ENCODE results near the gene ZFP69B.
"Not testable (repeated sequence)": the region's sequence is repeated elsewhere in the genome, so short reads cannot be mapped to it uniquely, and the experiment has no call there.

ZFP69B gene

DNA sequence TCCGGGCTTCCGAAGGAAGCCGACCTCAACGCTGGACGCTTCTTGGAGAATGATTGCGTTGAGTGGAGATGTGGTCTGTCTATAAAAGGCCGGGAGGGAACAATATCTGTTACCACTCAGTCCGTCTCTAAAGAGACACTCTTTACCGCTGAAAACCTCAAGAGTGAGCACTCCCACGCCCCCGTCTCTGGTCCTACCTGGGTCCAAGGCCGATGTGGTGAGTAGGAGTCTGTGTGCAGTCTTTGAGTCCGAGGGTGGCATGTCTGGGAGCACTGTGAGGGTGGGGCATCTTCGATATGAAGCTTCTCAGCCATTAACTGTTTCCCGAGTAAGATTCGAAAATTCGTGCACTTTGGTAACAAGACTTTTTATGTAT is 27.4 kb downstream of the ZFP69B start:
- TF ChIP-seq ZNF70 (CRISPR knock-in tag; IDR thresholded peaks at IDR 0.05) (no peak), ZFP3 (CRISPR knock-in tag; IDR thresholded peaks at IDR 0.05) (peak; percentile 91), ZNF8 (CRISPR knock-in tag; IDR thresholded peaks at IDR 0.05) (no peak)
- TF ChIP-seq, protein P1, sequence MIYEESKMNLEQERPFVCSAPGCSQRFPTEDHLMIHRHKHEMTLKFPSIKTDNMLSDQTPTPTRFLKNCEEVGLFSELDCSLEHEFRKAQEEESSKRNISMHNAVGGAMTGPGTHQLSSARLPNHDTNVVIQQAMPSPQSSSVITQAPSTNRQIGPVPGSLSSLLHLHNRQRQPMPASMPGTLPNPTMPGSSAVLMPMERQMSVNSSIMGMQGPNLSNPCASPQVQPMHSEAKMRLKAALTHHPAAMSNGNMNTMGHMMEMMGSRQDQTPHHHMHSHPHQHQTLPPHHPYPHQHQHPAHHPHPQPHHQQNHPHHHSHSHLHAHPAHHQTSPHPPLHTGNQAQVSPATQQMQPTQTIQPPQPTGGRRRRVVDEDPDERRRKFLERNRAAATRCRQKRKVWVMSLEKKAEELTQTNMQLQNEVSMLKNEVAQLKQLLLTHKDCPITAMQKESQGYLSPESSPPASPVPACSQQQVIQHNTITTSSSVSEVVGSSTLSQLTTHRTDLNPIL (CRISPR knock-in tag; IDR thresholded peaks at IDR 0.05; ENCODE audit: low read depth) = no peak
- peak; percentile 75 for ATAC-seq

GRCh38 chr1:40478276-40478675 is 28.0 kb downstream of the ZFP69B start:
- ATAC-seq = no peak
- TF ChIP-seq PPARA (CRISPR knock-in tag; IDR thresholded peaks at IDR 0.05; ENCODE audit: borderline replicate concordance) (no peak), SNAI2 (CRISPR knock-in tag; IDR thresholded peaks at IDR 0.05) (no peak), BACH2 (CRISPR knock-in tag; IDR thresholded peaks at IDR 0.05; ENCODE audit: borderline replicate concordance) (no peak), ESRRG (CRISPR knock-in tag; IDR thresholded peaks at IDR 0.05) (no peak)
- TF ChIP-seq, protein P1 (CRISPR knock-in tag; IDR thresholded peaks at IDR 0.05; ENCODE audit: low read depth) = no peak

DNA sequence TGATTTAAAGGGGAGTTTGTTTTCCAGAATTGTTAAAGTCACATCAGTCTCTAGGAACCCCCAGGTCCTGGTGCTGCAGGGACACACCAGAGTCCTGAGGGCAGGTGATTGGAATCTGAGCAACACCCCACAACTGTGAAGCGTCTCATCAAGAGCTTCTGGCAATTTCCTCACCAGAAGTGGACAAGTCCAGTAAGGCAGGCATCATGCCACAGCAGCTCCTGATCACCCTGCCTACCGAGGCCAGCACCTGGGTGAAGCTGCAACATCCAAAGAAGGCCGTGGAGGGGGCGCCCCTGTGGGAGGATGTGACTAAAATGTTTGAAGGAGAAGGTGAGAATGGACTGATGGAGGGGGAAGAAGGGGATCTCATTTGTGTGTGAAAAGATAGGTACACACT is 28.9 kb downstream of the ZFP69B start:
- TF ChIP-seq OSR1 (CRISPR knock-in tag; IDR thresholded peaks at IDR 0.05) (no peak), ZFP3 (CRISPR knock-in tag; IDR thresholded peaks at IDR 0.05) (no peak), TCF4 (CRISPR knock-in tag; IDR thresholded peaks at IDR 0.05; ENCODE audit: borderline replicate concordance) (no peak), ISL1 (CRISPR knock-in tag; IDR thresholded peaks at IDR 0.05) (no peak)
- TF ChIP-seq, protein P2, sequence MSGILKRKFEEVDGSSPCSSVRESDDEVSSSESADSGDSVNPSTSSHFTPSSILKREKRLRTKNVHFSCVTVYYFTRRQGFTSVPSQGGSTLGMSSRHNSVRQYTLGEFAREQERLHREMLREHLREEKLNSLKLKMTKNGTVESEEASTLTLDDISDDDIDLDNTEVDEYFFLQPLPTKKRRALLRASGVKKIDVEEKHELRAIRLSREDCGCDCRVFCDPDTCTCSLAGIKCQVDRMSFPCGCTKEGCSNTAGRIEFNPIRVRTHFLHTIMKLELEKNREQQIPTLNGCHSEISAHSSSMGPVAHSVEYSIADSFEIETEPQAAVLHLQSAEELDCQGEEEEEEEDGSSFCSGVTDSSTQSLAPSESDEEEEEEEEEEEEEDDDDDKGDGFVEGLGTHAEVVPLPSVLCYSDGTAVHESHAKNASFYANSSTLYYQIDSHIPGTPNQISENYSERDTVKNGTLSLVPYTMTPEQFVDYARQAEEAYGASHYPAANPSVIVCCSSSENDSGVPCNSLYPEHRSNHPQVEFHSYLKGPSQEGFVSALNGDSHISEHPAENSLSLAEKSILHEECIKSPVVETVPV (CRISPR knock-in tag; IDR thresholded peaks at IDR 0.05) = no peak
- ATAC-seq = no peak

- TF ChIP-seq ESRRG (CRISPR knock-in tag; IDR thresholded peaks at IDR 0.05) (no peak), POU6F1 (CRISPR knock-in tag; IDR thresholded peaks at IDR 0.05; ENCODE audit: borderline replicate concordance, low read depth) (no peak)
- no peak for ATAC-seq
Observed at GRCh38 chr1:40495315-40495903, 45.1 kb downstream of the ZFP69B start.

DNA sequence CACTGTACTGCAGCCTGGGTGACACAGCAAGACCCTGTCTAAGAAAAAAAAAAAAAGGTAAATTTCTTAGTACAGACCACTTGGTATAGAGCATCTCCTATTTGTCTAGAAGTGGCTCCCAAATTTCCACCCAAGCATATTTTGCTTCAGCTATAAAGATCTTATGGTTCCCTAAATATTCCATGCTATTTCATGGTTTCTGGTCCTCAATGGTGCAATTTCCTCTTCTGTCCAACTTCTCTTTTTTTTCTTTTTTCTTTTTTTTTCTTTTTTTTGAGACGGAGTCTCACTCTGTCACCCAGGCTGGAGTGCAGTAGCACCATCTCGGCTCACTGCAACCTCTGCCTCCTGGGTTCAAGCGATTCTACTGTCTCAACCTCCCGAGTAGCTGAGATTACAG is 52.4 kb downstream of the ZFP69B start:
- ATAC-seq = not testable (repeated sequence)

DNA sequence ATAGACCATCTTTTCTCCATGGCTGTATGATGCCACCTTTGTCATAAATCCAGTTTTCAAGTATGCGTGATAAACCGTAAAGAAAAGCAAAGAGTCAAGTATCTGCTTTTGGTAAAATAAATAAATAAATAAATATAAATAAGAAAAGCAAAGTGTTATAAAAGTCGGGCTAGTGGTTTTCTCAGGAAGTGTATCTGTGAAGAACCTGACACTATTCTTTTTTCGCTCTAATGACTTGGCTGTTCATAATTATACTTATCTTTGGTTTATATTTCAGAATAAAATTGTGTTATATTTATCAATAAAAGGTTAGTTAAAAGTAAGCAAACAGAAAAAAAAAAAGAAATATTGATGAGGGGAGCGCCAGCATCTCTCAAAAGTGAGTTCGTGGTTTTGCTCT is 57.7 kb downstream of the ZFP69B start:
- TF ChIP-seq ZFP30 (CRISPR knock-in tag; IDR thresholded peaks at IDR 0.05) (no peak), ZFP3 (CRISPR knock-in tag; IDR thresholded peaks at IDR 0.05) (no peak), ZNF565 (CRISPR knock-in tag; conservative IDR thresholded peaks at IDR 0.05; ENCODE audit: low read depth) (no peak), TOX (CRISPR knock-in tag; IDR thresholded peaks at IDR 0.05; ENCODE audit: borderline replicate concordance) (no peak), CSDC2 (CRISPR knock-in tag; IDR thresholded peaks at IDR 0.05) (no peak), ZC3H10 (CRISPR knock-in tag; IDR thresholded peaks at IDR 0.05) (no peak), ZNF70 (CRISPR knock-in tag; IDR thresholded peaks at IDR 0.05) (no peak), ZNF8 (CRISPR knock-in tag; IDR thresholded peaks at IDR 0.05) (no peak), ARNTL (CRISPR knock-in tag; IDR thresholded peaks at IDR 0.05; ENCODE audit: borderline replicate concordance, low read depth) (no peak), OSR1 (CRISPR knock-in tag; IDR thresholded peaks at IDR 0.05) (no peak), ISL1 (CRISPR knock-in tag; IDR thresholded peaks at IDR 0.05) (no peak), TCF4 (CRISPR knock-in tag; IDR thresholded peaks at IDR 0.05; ENCODE audit: borderline replicate concordance) (no peak), RARB (CRISPR knock-in tag; IDR thresholded peaks at IDR 0.05) (no peak), PATZ1 (CRISPR knock-in tag; IDR thresholded peaks at IDR 0.05; ENCODE audit: borderline replicate concordance) (no peak), GLIS3 (CRISPR knock-in tag; IDR thresholded peaks at IDR 0.05) (no peak), ESRRG (CRISPR knock-in tag; IDR thresholded peaks at IDR 0.05) (no peak), PPARA (CRISPR knock-in tag; IDR thresholded peaks at IDR 0.05; ENCODE audit: borderline replicate concordance) (no peak)
- TF ChIP-seq, protein P2 (CRISPR knock-in tag; IDR thresholded peaks at IDR 0.05) = no peak
- ATAC-seq = no peak
